H1 (cell line): ENCODE measurements around the gene SERINC5. TPM values are rescaled to one million over a fixed set of nuclear protein-coding genes. Genes with fewer than 3 reads are reported as not detected.
A peak's percentile ranks its signal among the peaks of the same experiment; 100 is the strongest.
"Not testable (repeated sequence)": the region's sequence is repeated elsewhere in the genome, so short reads cannot be mapped to it uniquely, and the experiment has no call there.

Experiments
- CTCF ChIA-PET: fragments of 300-600 bp; sonication (Branson Sonifier 250); formaldehyde crosslinking; loops from one replicate; lab custom pipeline; 2021; ENCODE audit not compliant: partially characterized antibody; lab: Charles Lee
- POLR2A ChIA-PET: fragments of 300-600 bp; sonication (Branson Sonifier 250); formaldehyde crosslinking; loops from one replicate; lab custom pipeline; 2021; ENCODE audit warnings: inconsistent platforms; ENCODE audit not compliant: partially characterized antibody; lab: Charles Lee
- DNase-seq, 2 experiments: peaks; one replicate each; pipeline versions ENCODE4 v3.0.0 to v3.0.0-alpha.2; 2010 to 2022; ENCODE audit warnings: low spot score in 2 of 2, low read depth in 1 of 2, mixed read lengths in 1 of 2
- FAIRE-seq: peaks from 2 replicates; lab custom pipeline; 2011; peaks lifted over from hg19 to GRCh38; lab: Jason Lieb, UNC
- H2AFZ ChIP-seq: 2 replicates; pipeline ENCODE4 v1.8.1; 2012; ENCODE audit warnings: low read length, inconsistent platforms
- H2AK5ac ChIP-seq: 2 replicates; pipeline ENCODE4 v1.6.1; 2013; ENCODE audit warnings: low read depth, low read length
- H2BK120ac ChIP-seq: replicated peaks from 2 replicates; pipeline ENCODE3; 2013; ENCODE audit warnings: low read depth, low read length, inconsistent platforms
- H2BK12ac ChIP-seq: 2 replicates; pipeline ENCODE4 v1.6.1; 2013; ENCODE audit warnings: low read depth, low read length
- H2BK15ac ChIP-seq: 2 replicates; pipeline ENCODE4 v1.6.1; 2013; ENCODE audit warnings: low read length
- H2BK20ac ChIP-seq: 2 replicates; pipeline ENCODE4 v1.6.1; 2013; ENCODE audit warnings: low read length
- H2BK5ac ChIP-seq: 2 replicates; pipeline ENCODE4 v1.6.1; 2013; ENCODE audit warnings: low read depth, low read length
- H3K14ac ChIP-seq: 2 replicates; pipeline ENCODE4 v1.6.1; 2013; ENCODE audit warnings: inconsistent platforms; ENCODE audit not compliant: insufficient read length
- H3K18ac ChIP-seq: 2 replicates; pipeline ENCODE4 v1.6.1; 2013; ENCODE audit warnings: low read length; ENCODE audit errors: extremely low read depth
- H3K23ac ChIP-seq: 2 replicates; pipeline ENCODE4 v1.6.1; 2013; ENCODE audit warnings: inconsistent platforms; ENCODE audit not compliant: insufficient read length
- H3K23me2 ChIP-seq: 2 replicates; pipeline ENCODE4 v1.6.1; 2013; ENCODE audit warnings: low read depth, low read length
- H3K27ac ChIP-seq: 2 replicates; pipeline ENCODE4 v1.6.1; 2011; ENCODE audit warnings: low read depth, low read length, inconsistent platforms
- H3K27me3 ChIP-seq, 4 experiments: replicated peaks in 1 of 4; 1 replicate in 1 of 4; 2 replicates in 3 of 4; pipeline versions ENCODE4 v1.6.1 to v1.8.1; 2011 to 2013; ENCODE audit warnings: low read length in 3 of 4, mild to moderate bottlenecking in 3 of 4, inconsistent platforms in 2 of 4, mixed read lengths in 2 of 4, moderate library complexity in 1 of 4; ENCODE audit not compliant: control insufficient read depth in 3 of 4, insufficient read depth in 3 of 4; ENCODE audit errors: extremely low read depth in 1 of 4
- H3K36me3 ChIP-seq, 4 experiments: 2 replicates each; pipeline versions ENCODE4 v1.6.1 to v1.8.1; 2011 to 2013; ENCODE audit warnings: mild to moderate bottlenecking in 4 of 4, low read length in 3 of 4, moderate library complexity in 2 of 4, control low read depth in 1 of 4, inconsistent platforms in 1 of 4; ENCODE audit not compliant: insufficient read depth in 4 of 4, control insufficient read depth in 2 of 4
- H3K4ac ChIP-seq: replicated peaks from 2 replicates; pipeline ENCODE3; 2013; ENCODE audit warnings: low read length, low read depth, mixed read lengths, inconsistent platforms; ENCODE audit not compliant: insufficient read length
- H3K4me1 ChIP-seq, 4 experiments: replicated peaks in 1 of 4; 1 replicate in 1 of 4; 2 replicates in 3 of 4; pipeline versions ENCODE4 v1.6.1 to v1.8.1; 2011 to 2013; ENCODE audit warnings: low read length in 3 of 4, inconsistent platforms in 2 of 4, mixed read lengths in 1 of 4; ENCODE audit not compliant: insufficient read depth in 4 of 4, control insufficient read depth in 3 of 4
- H3K4me2 ChIP-seq, 2 experiments: 2 replicates each; pipeline versions ENCODE4 v1.6.1 to v1.8.1; 2011 to 2013; ENCODE audit warnings: low read depth in 2 of 2, low read length in 2 of 2, control low read depth in 1 of 2, inconsistent platforms in 1 of 2, mild to moderate bottlenecking in 1 of 2; ENCODE audit not compliant: insufficient read depth in 1 of 2
- H3K4me3 ChIP-seq, 4 experiments: fragments of 200-600, 300-600 bp in 1 of 4; sonication (generic), shearing (Covaris generic), sonication (Bioruptor Twin) in 1 of 4; 2 replicates each; pipeline versions ENCODE4 v1.5.1 to v1.8.1; 2011 to 2016; ENCODE audit warnings: low read length in 4 of 4, low read depth in 3 of 4, control low read depth in 2 of 4, inconsistent platforms in 2 of 4, mild to moderate bottlenecking in 2 of 4, mixed read lengths in 1 of 4, moderate library complexity in 1 of 4; ENCODE audit not compliant: insufficient read depth in 2 of 4; ENCODE audit errors: extremely low read depth in 1 of 4
- H3K56ac ChIP-seq: replicated peaks from 2 replicates; pipeline ENCODE3; 2013; ENCODE audit warnings: low read depth, mild to moderate bottlenecking, mixed read lengths, low read length, inconsistent platforms; ENCODE audit not compliant: insufficient read length
- H3K79me1 ChIP-seq: 2 replicates; pipeline ENCODE4 v1.6.1; 2013; ENCODE audit warnings: low read depth, low read length, control low read depth
- H3K79me2 ChIP-seq, 2 experiments: 2 replicates each; pipeline versions ENCODE4 v1.6.1 to v1.8.1; 2012 to 2013; ENCODE audit warnings: low read length in 2 of 2, mild to moderate bottlenecking in 2 of 2, inconsistent platforms in 1 of 2; ENCODE audit not compliant: insufficient read depth in 2 of 2, control insufficient read depth in 1 of 2
- H3K9ac ChIP-seq, 4 experiments: replicated peaks in 1 of 4; 1 replicate in 1 of 4; 2 replicates in 3 of 4; pipeline versions ENCODE4 v1.6.1 to v1.8.1; 2011 to 2013; ENCODE audit warnings: low read depth in 3 of 4, low read length in 3 of 4, control low read depth in 2 of 4, mild to moderate bottlenecking in 2 of 4, moderate library complexity in 2 of 4, inconsistent platforms in 1 of 4; ENCODE audit errors: extremely low read depth in 1 of 4
- H3K9me3 ChIP-seq, 2 experiments: 2 replicates each; pipeline versions ENCODE4 v1.6.1 to v1.8.1; 2012 to 2013; ENCODE audit warnings: mild to moderate bottlenecking in 2 of 2, moderate library complexity in 2 of 2, control low read depth in 1 of 2, inconsistent platforms in 1 of 2, low read depth in 1 of 2, low read length in 1 of 2, mixed read lengths in 1 of 2; ENCODE audit not compliant: insufficient read depth in 2 of 2
- H4K20me1 ChIP-seq, 2 experiments: replicated peaks in 1 of 2; 2 replicates each; pipeline versions ENCODE3 to v1.8.1; 2011 to 2013; ENCODE audit warnings: inconsistent platforms in 2 of 2, low read length in 2 of 2, mild to moderate bottlenecking in 1 of 2; ENCODE audit not compliant: insufficient read depth in 2 of 2, control insufficient read depth in 1 of 2
- H4K5ac ChIP-seq: 2 replicates; pipeline ENCODE4 v1.6.1; 2013; ENCODE audit warnings: low read length, low read depth, mixed read lengths, inconsistent platforms; ENCODE audit not compliant: insufficient read length
- H4K8ac ChIP-seq: 2 replicates; pipeline ENCODE4 v1.8.0; 2013; ENCODE audit warnings: mild to moderate bottlenecking, moderate library complexity, low read length, inconsistent platforms; ENCODE audit not compliant: insufficient read depth; ENCODE audit errors: extremely low read depth
- H4K91ac ChIP-seq: replicated peaks from 2 replicates; pipeline ENCODE3; 2013; ENCODE audit warnings: low read length, mixed read lengths, inconsistent platforms; ENCODE audit not compliant: insufficient read length
- ASH2L ChIP-seq: fragments of 200-600, 300-600 bp; sonication (generic); IDR thresholded peaks from one replicate; pipeline ENCODE4 v1.7.1; 2017; ENCODE audit warnings: low read length
- POLR2A ChIP-seq, 2 experiments: IDR thresholded peaks; 1 replicate in 1 of 2; 2 replicates in 1 of 2; pipeline ENCODE4 v1.6.1; 2011; ENCODE audit warnings: low read depth in 2 of 2, low read length in 2 of 2, mild to moderate bottlenecking in 2 of 2; ENCODE audit errors: control extremely low read depth in 1 of 2
- WGBS, 2 experiments: shearing (Covaris generic) in 1 of 2; methylation state at CpG; one replicate each; pipeline versions ENCODE4 v1.1.6 to v1.1.7; 2013 to 2015; ENCODE audit warnings: low lambda C conversion rate in 2 of 2, mixed read lengths in 2 of 2, inconsistent platforms in 1 of 2, low coverage in 1 of 2, missing lambda C conversion rate in 1 of 2; ENCODE audit not compliant: insufficient replicate concordance in 2 of 2, insufficient coverage in 1 of 2, insufficient read length in 1 of 2; ENCODE audit errors: extremely low coverage in 1 of 2, missing lambda C conversion rate in 1 of 2; 5-methylcytosine and 5-hydroxymethylcytosine counted together
- polyA plus RNA-seq, 7 experiments: library from polyadenylated mRNA; depleted of rRNA in 3 of 7; stranded (reverse) in 5 of 7; unstranded in 2 of 7; fragments of >200 nt in 5 of 7; fragments of 200-250 nt in 2 of 7; gene quantifications; 1 replicate in 5 of 7; 2 replicates in 1 of 7; 4 replicates in 1 of 7; pipeline versions ENCODE4 v1.2.1 to v1.2.3, GENCODE V29; 2011 to 2013; ENCODE audit warnings: missing spikeins in 2 of 7, mixed read lengths in 2 of 7
- total RNA-seq: library from RNA; stranded (reverse); fragmentation: NEBNext Ultra II Directional; extraction: Animal tissue kit (Norgen Biotek cat#: 25700); gene quantifications from 2 replicates; pipeline ENCODE4 v1.2.1, GENCODE V29; 2021

SERINC5 gene
- total and polyA plus RNA-seq, 2 of the 8 experiments (the other 6 are each of a cell fraction or from before 2014, with no cell fraction given) = 32.2 to 149 TPM

GRCh38 chr5:80183728-80184234 lies 72.1 kb downstream of the SERINC5 start:
- peak overlapping the region; percentile 30 for H2BK120ac ChIP-seq
- peak overlapping the region; percentile 91 for H2AK5ac ChIP-seq
- peak overlapping the region in 3 of 4 experiments; percentile 45 to 48 (median 46); a peak in 4 of 7 replicates for H3K9ac ChIP-seq
- ChIA-PET POLR2A (interaction anchor here (0.7 to 9.5 kb wide), 14 partner anchors 8 to 86 kb away, joined by 3 to 113 read pairs (median 4); partner anchors contain the start of gene SERINC5), CTCF (interaction anchor here (1.6 to 2.5 kb wide), 2 partner anchors 74 to 92 kb away, joined by 3 to 6 read pairs; no protein-coding TSS in a partner anchor)
- H2BK12ac ChIP-seq = peak overlapping the region; percentile 98; the same call in 1 of the 2 replicates
- H2BK20ac ChIP-seq = peak overlapping the region; percentile 91
- peak overlapping the region; percentile 51 to 60 for H3K4me2 ChIP-seq
- H3K9me3 ChIP-seq, H2BK15ac ChIP-seq, H3K79me1 ChIP-seq, DNase-seq, FAIRE-seq, H3K27me3 ChIP-seq, H3K23ac ChIP-seq, H3K14ac ChIP-seq, H2AFZ ChIP-seq, H3K23me2 ChIP-seq, H4K20me1 ChIP-seq, H3K36me3 ChIP-seq: not testable (repeated sequence)
- peak overlapping the region; percentile 81 for H3K18ac ChIP-seq
- peak overlapping the region; percentile 75; the same call in 1 of the 2 replicates for H4K8ac ChIP-seq
- H3K27ac ChIP-seq = peak overlapping the region; percentile 90
- H3K4ac ChIP-seq = peak overlapping the region; percentile 5
- peaks cover 25 to 46% (median 37%) of the 10 kb centered on the region in 4 experiments for H3K4me1 ChIP-seq
- TF ChIP-seq ASH2L (peak; percentile 51), POLR2A (IDR thresholded peaks at IDR 0.05; ENCODE audit: control extremely low read depth in 1 of 2, low read depth in 2 of 2, low read length in 2 of 2) (peak in 1 of 2 experiments; percentile 44; a peak in 2 of 3 replicates)
- H3K79me2 ChIP-seq = peaks cover 0 to 54% of the 10 kb centered on the region in 2 experiments; a peak in 2 of 4 replicates
- peak overlapping the region in 1 of 4 experiments; percentile 34; a peak in 2 of 8 replicates for H3K4me3 ChIP-seq
- H3K56ac ChIP-seq = peak overlapping the region; percentile 18
- peak overlapping the region; percentile 91 for H4K91ac ChIP-seq
- 5% methylated on average over 9 of the region's 10 CpGs; no CpG with 5 or more reads in 1 of the 2 experiments for WGBS, 2 experiments
- H4K5ac ChIP-seq = peak overlapping the region; percentile 70
- H2BK5ac ChIP-seq = peak overlapping the region; percentile 98
